GM19025 (cell line): ENCODE data around the gene ALK.

Experiments used
- ATAC-seq: cut with Tn5 transposase; IDR thresholded peaks from one replicate; pipeline ENCODE4 v1.9.1; 2021; ENCODE audit warnings: mild to moderate bottlenecking, low read depth, moderate library complexity; ENCODE audit not compliant: unreplicated experiment

The ALK gene

GRCh38 chr2:29616569-29616968 lies 304.8 kb downstream of the ALK start:
- ATAC-seq, result no peak

GRCh38 chr2:29615841-29616240 lies 305.5 kb downstream of the ALK start:
- no peak for ATAC-seq

GRCh38 chr2:29615183-29615582 lies 306.2 kb downstream of the ALK start:
- no peak for ATAC-seq

- no peak for ATAC-seq
These were observed 307.0 kb downstream of the ALK start for GRCh38 chr2:29614295-29614830.

GRCh38 chr2:29613792-29614266 lies 307.6 kb downstream of the ALK start:
- ATAC-seq, result no peak

GRCh38 chr2:29613067-29613466 lies 308.3 kb downstream of the ALK start:
- no peak for ATAC-seq

- ATAC-seq, result no peak
These were observed 308.8 kb downstream of the ALK start for GRCh38 chr2:29612568-29612967.

GRCh38 chr2:29611850-29612249 lies 309.5 kb downstream of the ALK start:
- no peak for ATAC-seq

GRCh38 chr2:29611261-29611660 lies 310.1 kb downstream of the ALK start:
- ATAC-seq, result no peak

GRCh38 chr2:29610569-29610968 lies 310.8 kb downstream of the ALK start:
- ATAC-seq, result no peak

- ATAC-seq, result no peak
These were observed 314.4 kb downstream of the ALK start for GRCh38 chr2:29607038-29607420.

GRCh38 chr2:29606104-29607037 lies 315.0 kb downstream of the ALK start:
- ATAC-seq, result no peak

- ATAC-seq, result no peak
These were observed 318.0 kb downstream of the ALK start for GRCh38 chr2:29603341-29603740.

- no peak for ATAC-seq
These were observed 319.5 kb downstream of the ALK start for GRCh38 chr2:29601872-29602271.

GRCh38 chr2:29601321-29601720 lies 320.1 kb downstream of the ALK start:
- no peak for ATAC-seq

- ATAC-seq, result no peak
These were observed 321.4 kb downstream of the ALK start for GRCh38 chr2:29599946-29600345.

GRCh38 chr2:29598978-29599377 lies 322.4 kb downstream of the ALK start:
- ATAC-seq, result no peak

GRCh38 chr2:29597035-29597434 lies 324.4 kb downstream of the ALK start:
- ATAC-seq, result no peak

GRCh38 chr2:29596584-29596983 lies 324.8 kb downstream of the ALK start:
- ATAC-seq, result no peak

GRCh38 chr2:29591600-29591999 lies 329.8 kb downstream of the ALK start:
- no peak for ATAC-seq

GRCh38 chr2:29590211-29590610 lies 331.2 kb downstream of the ALK start:
- ATAC-seq, result no peak
